ENCODE data around the gene ATF7IP2. TPM values are rescaled to one million over a fixed set of nuclear protein-coding genes. Genes with fewer than 3 reads are reported as not detected.

The ATF7IP2 gene
- total RNA-seq, 1 experiment from 2014 or later = 7.4 TPM

DNA sequence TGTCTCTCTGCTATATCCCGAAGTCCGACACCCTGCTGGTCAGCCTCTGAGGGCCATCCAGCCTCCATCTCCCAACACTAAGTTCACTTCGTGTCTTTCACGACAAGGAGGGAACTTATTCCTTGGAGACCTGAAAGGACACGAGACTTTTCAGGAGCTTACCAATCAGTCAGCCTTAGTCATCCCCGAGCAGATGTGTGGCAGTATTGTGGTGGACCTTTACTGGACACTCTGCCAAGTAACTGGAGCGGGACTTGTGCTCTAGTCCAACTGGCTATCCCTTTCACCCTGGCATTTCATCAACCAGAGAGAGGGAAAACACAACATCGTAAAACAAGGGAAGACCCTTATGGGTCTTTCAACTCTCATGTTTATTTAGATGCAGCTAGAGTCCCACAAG, 107.4 kb downstream of the ATF7IP2 start:
- ChIA-PET POLR2A (no interaction called here), CTCF (interaction anchor here (1.0 kb wide), 1 partner anchor 29 kb away, joined by 3 read pairs; no protein-coding TSS in a partner anchor), RAD21 (ENCODE audit: low non-redundant PET in 1 of 2, low total read pairs in 2 of 2, uncharacterized antibody in 2 of 2, unreplicated experiment in 2 of 2) (no interaction called here)
- no peaks in the 10 kb centered on the region for H3K9me2 ChIP-seq (ENCODE audit: insufficient read depth)
- TF ChIP-seq SIN3A (IDR thresholded peaks at IDR 0.05; ENCODE audit: low read depth) (no peak), RAD21 (IDR thresholded peaks at IDR 0.05; ENCODE audit: low read depth) (no peak), TCF7L2 (IDR thresholded peaks at IDR 0.05; ENCODE audit: borderline replicate concordance, extremely low read depth, insufficient read depth, insufficient read length) (no peak), POLR2A (IDR thresholded peaks at IDR 0.05; ENCODE audit: borderline replicate concordance, extremely low read depth, insufficient read depth, insufficient read length) (no peak)
- TF ChIP-seq, protein P1, sequence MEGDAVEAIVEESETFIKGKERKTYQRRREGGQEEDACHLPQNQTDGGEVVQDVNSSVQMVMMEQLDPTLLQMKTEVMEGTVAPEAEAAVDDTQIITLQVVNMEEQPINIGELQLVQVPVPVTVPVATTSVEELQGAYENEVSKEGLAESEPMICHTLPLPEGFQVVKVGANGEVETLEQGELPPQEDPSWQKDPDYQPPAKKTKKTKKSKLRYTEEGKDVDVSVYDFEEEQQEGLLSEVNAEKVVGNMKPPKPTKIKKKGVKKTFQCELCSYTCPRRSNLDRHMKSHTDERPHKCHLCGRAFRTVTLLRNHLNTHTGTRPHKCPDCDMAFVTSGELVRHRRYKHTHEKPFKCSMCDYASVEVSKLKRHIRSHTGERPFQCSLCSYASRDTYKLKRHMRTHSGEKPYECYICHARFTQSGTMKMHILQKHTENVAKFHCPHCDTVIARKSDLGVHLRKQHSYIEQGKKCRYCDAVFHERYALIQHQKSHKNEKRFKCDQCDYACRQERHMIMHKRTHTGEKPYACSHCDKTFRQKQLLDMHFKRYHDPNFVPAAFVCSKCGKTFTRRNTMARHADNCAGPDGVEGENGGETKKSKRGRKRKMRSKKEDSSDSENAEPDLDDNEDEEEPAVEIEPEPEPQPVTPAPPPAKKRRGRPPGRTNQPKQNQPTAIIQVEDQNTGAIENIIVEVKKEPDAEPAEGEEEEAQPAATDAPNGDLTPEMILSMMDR (IDR thresholded peaks at IDR 0.05 in 2 of 3, conservative IDR thresholded peaks at IDR 0.05 in 1 of 3; ENCODE audit: borderline replicate concordance in 1 of 3, insufficient read depth in 1 of 3, low read depth in 2 of 3, low read length in 2 of 3) = no peak
- no peaks in the 10 kb centered on the region for H3K27me3 ChIP-seq (ENCODE audit: insufficient read depth, low read length)
- H3K4me3 ChIP-seq (replicated peaks in 1 of 2; ENCODE audit: low read depth in 1 of 2, low read length in 2 of 2) = no peak overlapping the region
- H4K20me1 ChIP-seq (ENCODE audit: insufficient read depth) = no peaks in the 10 kb centered on the region
- BruUV-seq (replicated peaks) = no TSS peak
- intact Hi-C loops (cut with micrococcal nuclease) = no loop called here
- H3K36me3 ChIP-seq (ENCODE audit: control insufficient read depth in 1 of 2, insufficient read depth in 2 of 2, low read length in 2 of 2) = no peaks in the 10 kb centered on the region
- H3K4me2 ChIP-seq (ENCODE audit: low read length) = no peak overlapping the region
- no peak overlapping the region for H3K27ac ChIP-seq (ENCODE audit: low read depth, low read length)
- H3K4me1 ChIP-seq (ENCODE audit: control insufficient read depth in 1 of 2, insufficient read depth in 2 of 2, low read length in 2 of 2) = no peaks in the 10 kb centered on the region
- DNase-seq (ENCODE audit: low read depth, low spot score) = no peak
- H3K9ac ChIP-seq (ENCODE audit: low read length) = no peak overlapping the region
- peaks cover 4 to 5% of the 10 kb centered on the region in 2 experiments; a peak in 1 of 4 replicates for H3K9me3 ChIP-seq (ENCODE audit: control insufficient read depth in 1 of 2, insufficient read depth in 1 of 2, low read depth in 1 of 2, low read length in 2 of 2)
- ATAC-seq = no peak
- H3K79me2 ChIP-seq (ENCODE audit: insufficient read depth, low read length) = no peaks in the 10 kb centered on the region
- H2AFZ ChIP-seq (ENCODE audit: low read depth, low read length, poor library complexity, severe bottlenecking) = no peak overlapping the region

DNA sequence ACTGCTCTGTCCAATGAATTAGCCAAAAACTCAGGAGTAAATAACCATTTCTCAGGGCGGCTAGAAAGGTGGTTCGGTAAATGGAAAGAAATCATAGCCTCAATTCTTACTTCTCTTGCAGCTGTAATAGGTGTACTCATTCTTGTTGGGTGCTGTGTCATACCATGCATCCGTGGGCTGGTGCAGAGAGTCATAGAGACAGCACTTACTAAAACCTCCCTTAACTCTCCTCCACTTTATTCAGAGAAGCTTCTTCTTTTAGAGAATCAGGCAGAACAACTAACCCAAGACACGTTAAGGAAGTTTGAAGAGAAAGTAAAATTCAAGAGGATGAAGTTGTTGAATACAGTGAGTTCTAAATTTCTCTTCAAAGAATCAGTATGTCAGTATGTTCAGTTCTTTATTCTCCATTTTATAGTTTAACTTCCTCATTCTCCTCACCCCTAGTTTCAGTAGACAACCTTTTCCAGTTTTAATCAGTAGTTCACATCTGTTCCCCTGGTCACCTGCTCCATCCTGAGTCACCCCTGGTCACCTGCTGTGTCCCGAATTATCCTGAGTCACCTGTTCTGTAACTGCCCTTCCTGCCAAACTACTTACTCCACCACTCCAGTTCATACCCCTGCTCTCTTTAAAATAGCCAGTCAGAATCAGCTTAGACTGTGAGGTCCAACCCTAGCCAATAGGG, 108.6 kb downstream of the ATF7IP2 start:
- H3K27me3 ChIP-seq (ENCODE audit: insufficient read depth, low read length) = no peaks in the 10 kb centered on the region
- ChIA-PET RAD21 (ENCODE audit: low non-redundant PET in 1 of 2, low total read pairs in 2 of 2, uncharacterized antibody in 2 of 2, unreplicated experiment in 2 of 2) (no interaction called here), CTCF (no interaction called here), POLR2A (no interaction called here)
- H3K9me3 ChIP-seq (ENCODE audit: control insufficient read depth in 1 of 2, insufficient read depth in 1 of 2, low read depth in 1 of 2, low read length in 2 of 2) = peaks cover 4 to 5% of the 10 kb centered on the region in 2 experiments; a peak in 1 of 4 replicates
- H3K9me2 ChIP-seq (ENCODE audit: insufficient read depth) = no peaks in the 10 kb centered on the region
- H2AFZ ChIP-seq (ENCODE audit: low read depth, low read length, poor library complexity, severe bottlenecking) = no peak overlapping the region
- no peak overlapping the region for H3K9ac ChIP-seq (ENCODE audit: low read length)
- no peak overlapping the region for H3K27ac ChIP-seq (ENCODE audit: low read depth, low read length)
- H3K4me3 ChIP-seq (replicated peaks in 1 of 2; ENCODE audit: low read depth in 1 of 2, low read length in 2 of 2) = no peak overlapping the region
- intact Hi-C loops (cut with micrococcal nuclease) = no loop called here
- no peaks in the 10 kb centered on the region for H3K79me2 ChIP-seq (ENCODE audit: insufficient read depth, low read length)
- no TSS peak for BruUV-seq (replicated peaks)
- DNase-seq (ENCODE audit: low read depth, low spot score) (no peak), ATAC-seq (no peak)
- no peaks in the 10 kb centered on the region for H3K36me3 ChIP-seq (ENCODE audit: control insufficient read depth in 1 of 2, insufficient read depth in 2 of 2, low read length in 2 of 2)
- H3K4me2 ChIP-seq (ENCODE audit: low read length) = no peak overlapping the region
- H3K4me1 ChIP-seq (ENCODE audit: control insufficient read depth in 1 of 2, insufficient read depth in 2 of 2, low read length in 2 of 2) = no peaks in the 10 kb centered on the region
- H4K20me1 ChIP-seq (ENCODE audit: insufficient read depth) = no peaks in the 10 kb centered on the region
- TF ChIP-seq EZH2phosphoT487 (IDR thresholded peaks at IDR 0.05; ENCODE audit: borderline replicate concordance) (no peak), FOSL1 (IDR thresholded peaks at IDR 0.05; ENCODE audit: low read depth) (no peak), CBX3 (IDR thresholded peaks at IDR 0.05; ENCODE audit: low read depth) (no peak), POLR2A (IDR thresholded peaks at IDR 0.05; ENCODE audit: borderline replicate concordance, extremely low read depth, insufficient read depth, insufficient read length) (no peak), RAD21 (IDR thresholded peaks at IDR 0.05; ENCODE audit: low read depth) (no peak), POLR2AphosphoS5 (IDR thresholded peaks at IDR 0.05; ENCODE audit: low read depth, low read length) (no peak), JUND (IDR thresholded peaks at IDR 0.05) (no peak), EZH2 (IDR thresholded peaks at IDR 0.05) (no peak), SRF (IDR thresholded peaks at IDR 0.05; ENCODE audit: low read depth) (no peak), YY1 (IDR thresholded peaks at IDR 0.05; ENCODE audit: extremely low read depth, insufficient replicate concordance, low read depth, low read length) (no peak)
- TF ChIP-seq, protein P2, sequence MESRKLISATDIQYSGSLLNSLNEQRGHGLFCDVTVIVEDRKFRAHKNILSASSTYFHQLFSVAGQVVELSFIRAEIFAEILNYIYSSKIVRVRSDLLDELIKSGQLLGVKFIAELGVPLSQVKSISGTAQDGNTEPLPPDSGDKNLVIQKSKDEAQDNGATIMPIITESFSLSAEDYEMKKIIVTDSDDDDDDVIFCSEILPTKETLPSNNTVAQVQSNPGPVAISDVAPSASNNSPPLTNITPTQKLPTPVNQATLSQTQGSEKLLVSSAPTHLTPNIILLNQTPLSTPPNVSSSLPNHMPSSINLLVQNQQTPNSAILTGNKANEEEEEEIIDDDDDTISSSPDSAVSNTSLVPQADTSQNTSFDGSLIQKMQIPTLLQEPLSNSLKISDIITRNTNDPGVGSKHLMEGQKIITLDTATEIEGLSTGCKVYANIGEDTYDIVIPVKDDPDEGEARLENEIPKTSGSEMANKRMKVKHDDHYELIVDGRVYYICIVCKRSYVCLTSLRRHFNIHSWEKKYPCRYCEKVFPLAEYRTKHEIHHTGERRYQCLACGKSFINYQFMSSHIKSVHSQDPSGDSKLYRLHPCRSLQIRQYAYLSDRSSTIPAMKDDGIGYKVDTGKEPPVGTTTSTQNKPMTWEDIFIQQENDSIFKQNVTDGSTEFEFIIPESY (IDR thresholded peaks at IDR 0.05; ENCODE audit: extremely low read depth, insufficient replicate concordance, low read length) = no peak
